PC-3 (cell line): Measurements from ENCODE around the gene THAP7. TPM values are rescaled to one million over a fixed set of nuclear protein-coding genes. Genes with fewer than 3 reads are reported as not detected.

ENCODE experiments used
- ATAC-seq: fragments of 200-7000 bp; cut with Tn5 transposase; 2 replicates; pipeline ENCODE4 v1.9.1; 2020; ENCODE audit warnings: mild to moderate bottlenecking, moderate library complexity
- BruUV-seq: library from RNA; stranded (reverse); fragments of 400-500 nt; replicated peaks from 2 replicates; lab custom pipeline; 2021; lab: Mats Ljungman, UMichigan
- CTCF ChIA-PET: fragments of 300-600 bp; sonication (Branson Sonifier 250); formaldehyde crosslinking; loops from one replicate; lab custom pipeline; 2022; ENCODE audit warnings: antibody characterized with exemption; lab: Charles Lee
- POLR2A ChIA-PET: fragments of 300-600 bp; sonication (Branson Sonifier 250); formaldehyde crosslinking; loops from one replicate; lab custom pipeline; 2022; ENCODE audit warnings: antibody characterized with exemption; ENCODE audit not compliant: unreplicated experiment; lab: Charles Lee
- DNase-seq: peaks from one replicate; pipeline ENCODE4 v3.0.0-alpha.2; 2015
- H2AFZ ChIP-seq: fragments of 300-600 bp; sonication (generic); 2 replicates; pipeline ENCODE4 v1.6.0; 2016; ENCODE audit warnings: antibody characterized with exemption, low read length
- H3F3A ChIP-seq: fragments of 300-600 bp; sonication (generic); one replicate; pipeline ENCODE4 v1.6.0; 2017; ENCODE audit warnings: antibody characterized with exemption, low read length, control low read depth, mild to moderate bottlenecking; ENCODE audit not compliant: unreplicated experiment
- H3K27ac ChIP-seq: fragments of 300-600 bp; sonication (generic); 2 replicates; pipeline ENCODE4 v1.5.1; 2016; ENCODE audit warnings: mild to moderate bottlenecking, low read length
- H3K27me3 ChIP-seq: fragments of 300-600 bp; sonication (generic); 2 replicates; pipeline ENCODE4 v1.6.1; 2016; ENCODE audit warnings: low read length, mixed read lengths
- H3K36me3 ChIP-seq: fragments of 300-600 bp; sonication (generic); 2 replicates; pipeline ENCODE4 v1.6.1; 2016; ENCODE audit warnings: low read depth, mixed run types, low read length, mixed read lengths
- H3K4me1 ChIP-seq: fragments of 300-600 bp; sonication (generic); 2 replicates; pipeline ENCODE4 v1.5.1; 2016; ENCODE audit warnings: low read length; ENCODE audit not compliant: insufficient read depth
- H3K4me2 ChIP-seq: fragments of 300-600 bp; sonication (generic); 2 replicates; pipeline ENCODE4 v1.6.0; 2016; ENCODE audit warnings: low read length
- H3K4me3 ChIP-seq: fragments of 300-600 bp; sonication (generic); 2 replicates; pipeline ENCODE4 v1.5.1; 2016; ENCODE audit warnings: mild to moderate bottlenecking, low read length, mixed read lengths
- H3K79me2 ChIP-seq: fragments of 300-600 bp; sonication (generic); 2 replicates; pipeline ENCODE4 v1.6.1; 2017; ENCODE audit warnings: low read length, mixed read lengths
- H3K9ac ChIP-seq: fragments of 300-600 bp; sonication (generic); 2 replicates; pipeline ENCODE4 v1.6.0; 2016; ENCODE audit warnings: mild to moderate bottlenecking, low read length
- H3K9me2 ChIP-seq: fragments of 300-600 bp; sonication (generic); replicated peaks from 2 replicates; pipeline ENCODE4 v1.6.1; 2016; ENCODE audit warnings: mixed run types, low read length, mixed read lengths
- H3K9me3 ChIP-seq: fragments of 300-600 bp; sonication (generic); 2 replicates; pipeline ENCODE4 v1.6.1; 2016; ENCODE audit warnings: low read length, mixed read lengths
- H4K20me1 ChIP-seq: fragments of 300-600 bp; sonication (generic); 2 replicates; pipeline ENCODE4 v1.6.1; 2016; ENCODE audit warnings: low read length, mixed read lengths
- CTCF ChIP-seq: fragments of 300-600 bp; sonication (generic); conservative IDR thresholded peaks from 2 replicates; pipeline ENCODE4 v1.5.1; 2017; ENCODE audit warnings: antibody characterized with exemption, low read depth, mild to moderate bottlenecking, low read length
- EZH2 ChIP-seq: fragments of 300-600 bp; sonication (generic); IDR thresholded peaks from one replicate; pipeline ENCODE4 v1.6.1; 2017; ENCODE audit warnings: antibody characterized with exemption, mild to moderate bottlenecking, low read length; ENCODE audit not compliant: unreplicated experiment
- EZH2phosphoT487 ChIP-seq: fragments of 300-600 bp; sonication (generic); IDR thresholded peaks from 2 replicates; pipeline ENCODE4 v1.6.1; 2018; ENCODE audit warnings: mild to moderate bottlenecking, antibody characterized with exemption, low read length, borderline replicate concordance
- intact Hi-C: fragments of 100-400 bp; cut with micrococcal nuclease; formaldehyde crosslinking; loops from 2 replicates; pipeline ENCODE4 v1.9.0; 2023
- total RNA-seq: library from RNA; depleted of rRNA; stranded (reverse); fragments of >200 nt; gene quantifications from 2 replicates; pipeline ENCODE4 v1.2.3, GENCODE V29; 2014

Gene THAP7
- total RNA-seq, 1 experiment from 2014 or later: 43.0 TPM

DNA sequence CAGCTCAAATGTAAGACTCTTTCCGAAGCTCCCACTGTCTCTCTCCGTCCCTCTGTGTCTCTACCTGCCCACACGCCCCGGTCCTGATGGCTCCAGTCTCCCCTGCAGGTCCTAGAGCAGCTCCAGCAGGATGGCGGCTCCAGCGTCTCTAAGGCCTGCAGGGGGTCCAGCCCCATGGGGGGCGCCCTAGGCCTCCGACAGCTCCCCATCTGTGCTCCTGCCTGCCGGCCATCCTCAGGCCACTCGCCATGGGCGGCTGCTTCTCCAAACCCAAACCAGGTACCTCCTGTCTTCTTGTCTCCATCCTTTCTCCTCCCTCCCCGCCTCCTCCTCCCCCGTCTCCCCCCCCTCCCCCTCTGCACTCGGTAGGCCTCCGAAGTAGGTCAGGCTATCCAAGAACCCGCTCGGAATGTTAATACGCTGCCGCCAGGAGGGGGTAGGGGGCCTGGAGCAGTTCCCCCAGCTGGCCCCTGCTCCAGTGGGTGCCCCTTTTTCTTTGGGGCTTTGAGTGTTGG, 34.2 kb downstream of the THAP7 start:
- Histone ChIP-seq H3K27ac (no peak overlapping the region), H2AFZ (no peak overlapping the region), H3K36me3 (no peaks in the 10 kb centered on the region), H3K27me3 (no peaks in the 10 kb centered on the region), H3K4me2 (no peak overlapping the region), H3K79me2 (no peaks in the 10 kb centered on the region), H3K9me2 (no peaks in the 10 kb centered on the region), H3K9ac (no peak overlapping the region), H3F3A (no peaks in the 10 kb centered on the region), H3K4me1 (no peaks in the 10 kb centered on the region), H3K4me3 (no peak overlapping the region), H3K9me3 (no peaks in the 10 kb centered on the region), H4K20me1 (no peaks in the 10 kb centered on the region)
- ChIA-PET CTCF (interaction anchor here (0.6 kb wide), 1 partner anchor 51 kb away, joined by 5 read pairs; no protein-coding TSS in a partner anchor), POLR2A (no interaction called here)
- BruUV-seq: no TSS peak
- ATAC-seq (no peak), DNase-seq (no peak)
- intact Hi-C loops: no loop called here
- no peak for TF ChIP-seq CTCF
- TF ChIP-seq EZH2phosphoT487: no peak
- TF ChIP-seq EZH2: no peak

DNA sequence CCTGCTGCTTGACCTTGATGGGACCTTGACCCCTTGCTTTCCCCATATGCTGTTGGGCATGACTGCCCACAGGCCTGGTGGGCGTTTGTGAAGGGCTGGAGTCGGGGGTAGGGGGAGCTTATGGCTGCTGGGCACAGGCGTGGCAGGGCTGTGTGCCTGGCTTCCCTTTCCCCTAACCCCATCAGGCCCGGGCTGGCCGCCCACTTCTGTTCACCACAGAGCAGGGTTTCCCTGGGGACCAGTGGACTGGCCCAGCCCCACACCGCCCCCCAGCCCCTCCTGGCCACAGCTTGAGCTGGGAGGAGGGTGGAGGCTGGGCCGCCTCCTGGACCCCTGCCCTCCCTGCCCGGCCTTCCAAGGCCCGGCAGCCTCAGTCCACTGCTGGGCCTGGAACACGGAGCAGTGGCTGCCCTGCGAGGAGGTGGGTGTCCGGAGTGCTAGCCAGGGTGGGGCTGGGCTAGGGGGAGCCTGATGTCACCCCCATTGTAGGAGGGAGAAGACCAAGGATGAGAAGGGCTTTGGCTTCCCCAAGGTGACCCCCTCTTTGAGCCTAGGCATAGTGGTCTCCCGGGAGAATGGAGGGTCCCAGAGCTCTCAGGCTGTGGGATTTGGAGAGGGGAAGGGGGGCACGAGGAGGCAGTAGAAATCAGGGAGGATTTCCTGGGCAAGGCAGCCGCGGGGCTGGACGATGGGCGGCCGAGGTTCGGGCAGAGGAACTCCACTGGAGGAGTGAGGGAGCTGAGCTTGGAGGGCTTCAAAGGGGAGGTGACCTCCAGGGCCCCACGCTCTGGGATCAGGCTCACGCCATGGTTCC, 34.8 kb downstream of the THAP7 start, which contains the start of gene AIFM3:
Gene AIFM3, plus strand, starts transcription at position 373 of the 814 bp plus-strand sequence. CDS start 690 bp downstream, outside the sequence.
- Histone ChIP-seq H2AFZ (no peak within 1 kb of the TSS), H3F3A (no peaks in the 10 kb centered on the region), H3K27ac (no peak within 1 kb of the TSS), H3K9me3 (no peaks in the 10 kb centered on the region), H3K9me2 (no peaks in the 10 kb centered on the region), H4K20me1 (no peaks in the 10 kb centered on the region), H3K27me3 (no peaks in the 10 kb centered on the region), H3K9ac (no peak within 1 kb of the TSS), H3K4me2 (no peak within 1 kb of the TSS), H3K4me3 (no peak within 1 kb of the TSS), H3K36me3 (no peaks in the 10 kb centered on the region), H3K4me1 (no peaks in the 10 kb centered on the region), H3K79me2 (no peaks in the 10 kb centered on the region)
- POLR2A ChIA-PET: no interaction called here
- TF ChIP-seq EZH2phosphoT487: no peak
- no peak for TF ChIP-seq EZH2
- no peak for TF ChIP-seq CTCF
- CTCF ChIA-PET: no interaction called here
- DNase-seq (no peak), ATAC-seq (no peak)
- intact Hi-C loops: no loop called here
- no TSS peak for BruUV-seq
